ENCODE measurements around the gene LIN7C.
A peak's percentile ranks its signal among the peaks of the same experiment; 100 is the strongest.
"Not testable (repeated sequence)": the region's sequence is repeated elsewhere in the genome, so short reads cannot be mapped to it uniquely, and the experiment has no call there.

LIN7C gene

GRCh38 chr11:27455667-27456066, 50.9 kb downstream of the LIN7C start:
- peaks cover 22% of the 10 kb centered on the region for H3K9me3 Mint-ChIP-seq
- H3K27ac Mint-ChIP-seq, result peak overlapping the region; percentile 7
- no peak for TF ChIP-seq CTCF (IDR thresholded peaks at IDR 0.05)
- no peak for DNase-seq
- H3K4me3 Mint-ChIP-seq, result no peak overlapping the region
- no peaks in the 10 kb centered on the region for H3K27me3 Mint-ChIP-seq (ENCODE audit: low read depth, poor library complexity)
- H3K36me3 Mint-ChIP-seq (ENCODE audit: low read depth), result peaks cover 45% of the 10 kb centered on the region
- H3K4me1 Mint-ChIP-seq, result peaks cover 79% of the 10 kb centered on the region

GRCh38 chr11:27453701-27454100, 52.9 kb downstream of the LIN7C start:
- DNase-seq, result no peak
- Mint-ChIP-seq H3K9me3 (peaks cover 22% of the 10 kb centered on the region), H3K27ac (no peak overlapping the region), H3K4me3 (no peak overlapping the region), H3K4me1 (peaks cover 60% of the 10 kb centered on the region), H3K27me3 (ENCODE audit: low read depth, poor library complexity) (no peaks in the 10 kb centered on the region), H3K36me3 (ENCODE audit: low read depth) (peaks cover 55% of the 10 kb centered on the region)
- no peak for TF ChIP-seq CTCF (IDR thresholded peaks at IDR 0.05)

GRCh38 chr11:27452147-27452546, 54.4 kb downstream of the LIN7C start:
- H3K4me1 Mint-ChIP-seq, result peaks cover 44% of the 10 kb centered on the region

GRCh38 chr11:27451244-27451965, 55.2 kb downstream of the LIN7C start:
- Mint-ChIP-seq H3K27me3 (ENCODE audit: low read depth, poor library complexity) (no peaks in the 10 kb centered on the region), H3K4me3 (no peak overlapping the region), H3K9me3 (peaks cover 22% of the 10 kb centered on the region), H3K4me1 (peaks cover 37% of the 10 kb centered on the region), H3K27ac (peak overlapping the region; percentile 85), H3K36me3 (ENCODE audit: low read depth) (peaks cover 55% of the 10 kb centered on the region)
- DNase-seq, result no peak
- TF ChIP-seq CTCF (IDR thresholded peaks at IDR 0.05), result no peak

More at GRCh38 chr11:27452147-27452546, 54.4 kb downstream of the LIN7C start:
- H3K27me3 Mint-ChIP-seq (ENCODE audit: low read depth, poor library complexity), result no peaks in the 10 kb centered on the region
- no peak overlapping the region for H3K4me3 Mint-ChIP-seq
- TF ChIP-seq CTCF (IDR thresholded peaks at IDR 0.05), result no peak
- peaks cover 55% of the 10 kb centered on the region for H3K36me3 Mint-ChIP-seq (ENCODE audit: low read depth)
- peak overlapping the region; percentile 27 for H3K27ac Mint-ChIP-seq
- peaks cover 22% of the 10 kb centered on the region for H3K9me3 Mint-ChIP-seq
- no peak for DNase-seq

GRCh38 chr11:27448184-27448540, 58.4 kb downstream of the LIN7C start:
- H3K27ac Mint-ChIP-seq; DNase-seq; H3K4me3 Mint-ChIP-seq; H3K27me3 Mint-ChIP-seq (ENCODE audit: low read depth, poor library complexity); H3K9me3 Mint-ChIP-seq: not testable (repeated sequence)
- Mint-ChIP-seq H3K4me1 (peaks cover 44% of the 10 kb centered on the region), H3K36me3 (ENCODE audit: low read depth) (peaks cover 40% of the 10 kb centered on the region)

- no peak overlapping the region for H3K4me3 Mint-ChIP-seq
- H3K27ac Mint-ChIP-seq, result no peak overlapping the region
- no peak for DNase-seq
- H3K4me1 Mint-ChIP-seq, result peaks cover 49% of the 10 kb centered on the region
- H3K27me3 Mint-ChIP-seq (ENCODE audit: low read depth, poor library complexity), result no peaks in the 10 kb centered on the region
- peaks cover 39% of the 10 kb centered on the region for H3K36me3 Mint-ChIP-seq (ENCODE audit: low read depth)
- peaks cover 6% of the 10 kb centered on the region for H3K9me3 Mint-ChIP-seq
- no peak for TF ChIP-seq CTCF (IDR thresholded peaks at IDR 0.05)
Observed at GRCh38 chr11:27447288-27448183, 59.0 kb downstream of the LIN7C start.
